Hepatocyte (in vitro differentiated cells): Measurements from ENCODE around the gene NUP210L.
"Not testable (repeated sequence)": the region's sequence is repeated elsewhere in the genome, so short reads cannot be mapped to it uniquely, and the experiment has no call there.

Source experiments
- CTCF ChIP-seq: fragments of 200-600 bp; sonication (generic); IDR thresholded peaks from 2 replicates; pipeline ENCODE4 v1.5.1; 2016; ENCODE audit warnings: antibody characterized with exemption, mild to moderate bottlenecking; ENCODE audit not compliant: poor library complexity
- EZH2phosphoT487 ChIP-seq: fragments of 200-600 bp; sonication (generic); IDR thresholded peaks from one replicate; pipeline ENCODE4 v1.6.1; 2018; ENCODE audit warnings: antibody characterized with exemption, mild to moderate bottlenecking, low read depth, moderate library complexity; ENCODE audit not compliant: unreplicated experiment, severe bottlenecking

GRCh38 chr1:154033697-154034096, 121.2 kb downstream of the NUP210L start:
- not testable (repeated sequence) for TF ChIP-seq CTCF, EZH2phosphoT487
